Panc1 (cell line): ENCODE measurements around the gene RYK. TPM values are rescaled to one million over a fixed set of nuclear protein-coding genes. Genes with fewer than 3 reads are reported as not detected.

ENCODE experiments used
- ATAC-seq: fragments of 200-7000 bp; cut with Tn5 transposase; 2 replicates; pipeline ENCODE4 v1.9.1; 2020; ENCODE audit warnings: mild to moderate bottlenecking, moderate library complexity
- BruUV-seq: library from RNA; stranded (reverse); fragments of 400-500 nt; replicated peaks from 2 replicates; lab custom pipeline; 2021; lab: Mats Ljungman, UMichigan
- CTCF ChIA-PET: fragments of 300-600 bp; sonication (Branson Sonifier 250); formaldehyde crosslinking; loops from one replicate; lab custom pipeline; 2022; ENCODE audit warnings: antibody characterized with exemption; lab: Charles Lee
- POLR2A ChIA-PET: fragments of 300-600 bp; sonication (Branson Sonifier 250); formaldehyde crosslinking; loops from one replicate; lab custom pipeline; 2022; ENCODE audit warnings: antibody characterized with exemption; lab: Charles Lee
- DNase-seq: peaks from one replicate; pipeline ENCODE4 v3.0.0-alpha.2; 2010; ENCODE audit warnings: low read depth, low spot score
- H3K27ac ChIP-seq: 2 replicates; pipeline ENCODE4 v1.5.1; 2011; ENCODE audit warnings: mild to moderate bottlenecking, low read length, inconsistent platforms
- H3K27me3 ChIP-seq: fragments of 200-500 bp; sonication (Bioruptor generic); 2 replicates; pipeline ENCODE4 v1.6.0; 2014; ENCODE audit warnings: low read length, inconsistent platforms; ENCODE audit not compliant: control insufficient read depth, insufficient read depth
- H3K36me3 ChIP-seq: fragments of 200-500 bp; sonication (Bioruptor generic); 2 replicates; pipeline ENCODE4 v1.5.1; 2014; ENCODE audit warnings: inconsistent platforms, mild to moderate bottlenecking, low read length, moderate library complexity; ENCODE audit not compliant: control insufficient read depth, insufficient read depth
- H3K4me1 ChIP-seq: 2 replicates; pipeline ENCODE4 v1.5.1; 2011; ENCODE audit warnings: inconsistent platforms, mild to moderate bottlenecking, low read length, moderate library complexity; ENCODE audit not compliant: control insufficient read depth, insufficient read depth
- H3K4me3 ChIP-seq, 2 experiments: 2 replicates each; pipeline ENCODE4 v1.5.1; 2011 to 2012; ENCODE audit warnings: low read depth in 2 of 2, low read length in 2 of 2, mild to moderate bottlenecking in 2 of 2, inconsistent platforms in 1 of 2, moderate library complexity in 1 of 2
- H3K9me3 ChIP-seq: fragments of 200-500 bp; sonication (Bioruptor generic); 2 replicates; pipeline ENCODE4 v1.5.1; 2014; ENCODE audit warnings: low read depth, mild to moderate bottlenecking, inconsistent platforms, low read length, moderate library complexity; ENCODE audit not compliant: control insufficient read depth, insufficient read depth
- CTCF ChIP-seq: fragments of 450-650 bp; IDR thresholded peaks from 2 replicates; pipeline ENCODE4 v1.5.1; 2017; ENCODE audit warnings: mild to moderate bottlenecking
- POLR2AphosphoS5 ChIP-seq: IDR thresholded peaks from 2 replicates; pipeline ENCODE4 v1.6.1; 2012; ENCODE audit warnings: mild to moderate bottlenecking, low read depth, low read length, moderate library complexity
- REST ChIP-seq, 2 experiments: IDR thresholded peaks; 2 replicates each; pipeline ENCODE4 v1.6.1; 2011 to 2012; ENCODE audit warnings: low read depth in 2 of 2, control low read depth in 1 of 2, low read length in 1 of 2, mild to moderate bottlenecking in 1 of 2, moderate library complexity in 1 of 2; ENCODE audit not compliant: insufficient read depth in 1 of 2
- SIN3A ChIP-seq: IDR thresholded peaks from 2 replicates; pipeline ENCODE4 v1.6.1; 2012; ENCODE audit warnings: low read depth, mild to moderate bottlenecking, low read length, moderate library complexity, borderline replicate concordance; ENCODE audit not compliant: insufficient read depth
- TCF7L2 ChIP-seq: IDR thresholded peaks from 2 replicates; pipeline ENCODE4 v1.6.1; 2011; ENCODE audit warnings: mild to moderate bottlenecking, low read depth, low read length, inconsistent platforms
- in situ Hi-C: cut with HindIII; loops from 2 replicates; pipeline ENCODE4 v1.10.0; 2016; ENCODE audit warnings: low sequenced_read_pairs, low pct_unique_long_range_greater_than_20kb
- intact Hi-C: fragments of 100-400 bp; cut with micrococcal nuclease; formaldehyde crosslinking; loops from one replicate; pipeline ENCODE4 v1.10.0; 2022; ENCODE audit not compliant: unreplicated experiment
- total RNA-seq: library from RNA; stranded (reverse); gene quantifications from one replicate; pipeline ENCODE4 v1.2.1, GENCODE V29; 2021; ENCODE audit not compliant: unreplicated experiment

The RYK gene
- total RNA-seq, 1 experiment from 2014 or later, result 82.7 TPM

- BruUV-seq, result no TSS peak
- H3K27ac ChIP-seq, result no peak overlapping the region
- DNase-seq (no peak), ATAC-seq (no peak)
- TF ChIP-seq REST (IDR thresholded peaks at IDR 0.05; ENCODE audit: insufficient read depth in 1 of 2, low read depth in 2 of 2, low read length in 1 of 2) (no peak), SIN3A (no peak), CTCF (no peak), POLR2AphosphoS5 (no peak), TCF7L2 (no peak)
- in situ Hi-C loops (no loop called here), intact Hi-C loops (no loop called here)
- peaks cover 10% of the 10 kb centered on the region for H3K4me1 ChIP-seq
- H3K36me3 ChIP-seq, result no peaks in the 10 kb centered on the region
- no peaks in the 10 kb centered on the region for H3K9me3 ChIP-seq
- no peak overlapping the region for H3K4me3 ChIP-seq
- ChIA-PET POLR2A (no interaction called here), CTCF (no interaction called here)
- H3K27me3 ChIP-seq, result no peaks in the 10 kb centered on the region
Measured at GRCh38 chr3:134229038-134229437, 21.6 kb downstream of the RYK start.

- intact Hi-C loops, result no loop called here
- no TSS peak for BruUV-seq
Measured at GRCh38 chr3:134228479-134228878, 22.2 kb downstream of the RYK start.

More at GRCh38 chr3:134228479-134228878, 22.2 kb downstream of the RYK start:
- ChIA-PET CTCF (no interaction called here), POLR2A (no interaction called here)
- ATAC-seq, result no peak
- no peak for TF ChIP-seq POLR2AphosphoS5
- no peak for TF ChIP-seq REST (IDR thresholded peaks at IDR 0.05; ENCODE audit: insufficient read depth in 1 of 2, low read depth in 2 of 2, low read length in 1 of 2)
- Histone ChIP-seq H3K4me1 (peaks cover 14% of the 10 kb centered on the region), H3K27ac (no peak overlapping the region), H3K36me3 (no peaks in the 10 kb centered on the region), H3K9me3 (no peaks in the 10 kb centered on the region), H3K27me3 (no peaks in the 10 kb centered on the region), H3K4me3 (no peak overlapping the region)
- in situ Hi-C loops, result no loop called here
- DNase-seq, result no peak
